Panc1 (cell line): Measurements from ENCODE around the gene GTF2H1.

ENCODE experiments used
- CTCF ChIP-seq: fragments of 450-650 bp; IDR thresholded peaks from 2 replicates; pipeline ENCODE4 v1.5.1; 2017; ENCODE audit warnings: mild to moderate bottlenecking
- POLR2AphosphoS5 ChIP-seq: IDR thresholded peaks from 2 replicates; pipeline ENCODE4 v1.6.1; 2012; ENCODE audit warnings: mild to moderate bottlenecking, low read depth, low read length, moderate library complexity
- REST ChIP-seq, 2 experiments: IDR thresholded peaks; 2 replicates each; pipeline ENCODE4 v1.6.1; 2011 to 2012; ENCODE audit warnings: low read depth in 2 of 2, control low read depth in 1 of 2, low read length in 1 of 2, mild to moderate bottlenecking in 1 of 2, moderate library complexity in 1 of 2; ENCODE audit not compliant: insufficient read depth in 1 of 2
- SIN3A ChIP-seq: IDR thresholded peaks from 2 replicates; pipeline ENCODE4 v1.6.1; 2012; ENCODE audit warnings: low read depth, mild to moderate bottlenecking, low read length, moderate library complexity, borderline replicate concordance; ENCODE audit not compliant: insufficient read depth
- TCF7L2 ChIP-seq: IDR thresholded peaks from 2 replicates; pipeline ENCODE4 v1.6.1; 2011; ENCODE audit warnings: mild to moderate bottlenecking, low read depth, low read length, inconsistent platforms

GRCh38 chr11:18361154-18361553, 38.8 kb downstream of the GTF2H1 start:
- TF ChIP-seq CTCF = no peak
- TF ChIP-seq SIN3A = no peak
- no peak for TF ChIP-seq REST (IDR thresholded peaks at IDR 0.05; ENCODE audit: insufficient read depth in 1 of 2, low read depth in 2 of 2, low read length in 1 of 2)
- TF ChIP-seq TCF7L2 = no peak
- no peak for TF ChIP-seq POLR2AphosphoS5
